GM19438 (cell line): ENCODE results near the gene LMF1.

Experiments
- ATAC-seq: cut with Tn5 transposase; IDR thresholded peaks from one replicate; pipeline ENCODE4 v1.9.1; 2021; ENCODE audit warnings: low read depth; ENCODE audit not compliant: unreplicated experiment

LMF1 gene

GRCh38 chr16:1003391-1004347, 32.9 kb upstream of the LMF1 start:
- no peak for ATAC-seq

- no peak for ATAC-seq
Observed at GRCh38 chr16:1002399-1003166, 31.8 kb upstream of the LMF1 start.

GRCh38 chr16:1001096-1001495, 30.3 kb upstream of the LMF1 start:
- ATAC-seq: no peak

GRCh38 chr16:1000608-1001007, 29.8 kb upstream of the LMF1 start:
- ATAC-seq: no peak

- no peak for ATAC-seq
Observed at GRCh38 chr16:999677-1000076, 28.9 kb upstream of the LMF1 start.

GRCh38 chr16:998615-999014, 27.8 kb upstream of the LMF1 start:
- no peak for ATAC-seq

GRCh38 chr16:998211-998610, 27.4 kb upstream of the LMF1 start:
- no peak for ATAC-seq

- no peak for ATAC-seq
Observed at GRCh38 chr16:997440-998051, 26.8 kb upstream of the LMF1 start.

GRCh38 chr16:996681-997080, 25.9 kb upstream of the LMF1 start:
- no peak for ATAC-seq

GRCh38 chr16:995783-996182, 25.0 kb upstream of the LMF1 start:
- no peak for ATAC-seq

- ATAC-seq: no peak
Observed at GRCh38 chr16:995087-995486, 24.3 kb upstream of the LMF1 start.

- no peak for ATAC-seq
Observed at GRCh38 chr16:993731-994130, 22.9 kb upstream of the LMF1 start.

GRCh38 chr16:991773-992172, 21.0 kb upstream of the LMF1 start:
- no peak for ATAC-seq

- ATAC-seq: no peak
Observed at GRCh38 chr16:991345-991744, 20.6 kb upstream of the LMF1 start.

- ATAC-seq: no peak
Observed at GRCh38 chr16:990516-991291, 19.9 kb upstream of the LMF1 start.

GRCh38 chr16:989354-989814, 18.6 kb upstream of the LMF1 start:
- no peak for ATAC-seq

GRCh38 chr16:988471-989353, 17.9 kb upstream of the LMF1 start:
- no peak for ATAC-seq

GRCh38 chr16:987906-988305, 17.1 kb upstream of the LMF1 start:
- ATAC-seq: no peak

GRCh38 chr16:986925-987582, 16.3 kb upstream of the LMF1 start:
- ATAC-seq: no peak
